Epithelial cell of proximal tubule (primary cell): ENCODE results near the gene FAT1. TPM values are rescaled to one million over a fixed set of nuclear protein-coding genes. Genes with fewer than 3 reads are reported as not detected.

Experiments
- DNase-seq: peaks from one replicate; pipeline ENCODE4 v3.0.0-alpha.2; 2011; ENCODE audit warnings: low read depth
- H3K4me3 ChIP-seq: 2 replicates; pipeline ENCODE4 v1.5.1; 2011; ENCODE audit warnings: low read depth, mild to moderate bottlenecking, low read length
- total RNA-seq: library from RNA; depleted of rRNA; stranded (reverse); fragments of >200 nt; gene quantifications from 2 replicates; pipeline ENCODE4 v1.2.3, GENCODE V29; 2015
- TF ChIP-seq, protein P1 (sequence below): conservative IDR thresholded peaks from 2 replicates; pipeline ENCODE4 v1.5.1; 2012; ENCODE audit warnings: low read depth, mild to moderate bottlenecking, low read length

Gene FAT1
- total RNA-seq, 1 donor from 2014 or later = 178 TPM

DNA sequence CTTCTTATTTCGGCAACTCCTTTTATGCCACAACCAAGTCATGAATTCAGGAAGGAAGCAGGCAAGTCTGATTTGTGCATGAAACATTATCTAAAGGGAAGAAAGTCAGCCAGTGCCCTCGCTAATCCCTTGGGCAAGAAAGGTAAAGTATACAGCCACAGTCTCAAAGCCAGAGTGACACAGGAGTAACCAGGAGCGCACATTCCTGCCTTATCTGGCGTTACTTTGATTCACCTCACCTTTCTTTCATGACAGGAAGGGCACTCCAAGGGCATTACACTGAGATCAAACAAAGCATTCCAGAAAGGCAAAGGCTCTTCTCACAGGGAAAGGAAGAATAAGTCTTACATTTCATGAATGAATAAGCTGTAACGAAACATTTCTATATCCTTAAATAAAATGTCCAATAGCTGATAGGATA lies 38.8 kb downstream of the FAT1 start:
- no peak for DNase-seq
- TF ChIP-seq, protein P1, sequence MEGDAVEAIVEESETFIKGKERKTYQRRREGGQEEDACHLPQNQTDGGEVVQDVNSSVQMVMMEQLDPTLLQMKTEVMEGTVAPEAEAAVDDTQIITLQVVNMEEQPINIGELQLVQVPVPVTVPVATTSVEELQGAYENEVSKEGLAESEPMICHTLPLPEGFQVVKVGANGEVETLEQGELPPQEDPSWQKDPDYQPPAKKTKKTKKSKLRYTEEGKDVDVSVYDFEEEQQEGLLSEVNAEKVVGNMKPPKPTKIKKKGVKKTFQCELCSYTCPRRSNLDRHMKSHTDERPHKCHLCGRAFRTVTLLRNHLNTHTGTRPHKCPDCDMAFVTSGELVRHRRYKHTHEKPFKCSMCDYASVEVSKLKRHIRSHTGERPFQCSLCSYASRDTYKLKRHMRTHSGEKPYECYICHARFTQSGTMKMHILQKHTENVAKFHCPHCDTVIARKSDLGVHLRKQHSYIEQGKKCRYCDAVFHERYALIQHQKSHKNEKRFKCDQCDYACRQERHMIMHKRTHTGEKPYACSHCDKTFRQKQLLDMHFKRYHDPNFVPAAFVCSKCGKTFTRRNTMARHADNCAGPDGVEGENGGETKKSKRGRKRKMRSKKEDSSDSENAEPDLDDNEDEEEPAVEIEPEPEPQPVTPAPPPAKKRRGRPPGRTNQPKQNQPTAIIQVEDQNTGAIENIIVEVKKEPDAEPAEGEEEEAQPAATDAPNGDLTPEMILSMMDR = no peak
- peak overlapping the region; percentile 32 for H3K4me3 ChIP-seq

DNA sequence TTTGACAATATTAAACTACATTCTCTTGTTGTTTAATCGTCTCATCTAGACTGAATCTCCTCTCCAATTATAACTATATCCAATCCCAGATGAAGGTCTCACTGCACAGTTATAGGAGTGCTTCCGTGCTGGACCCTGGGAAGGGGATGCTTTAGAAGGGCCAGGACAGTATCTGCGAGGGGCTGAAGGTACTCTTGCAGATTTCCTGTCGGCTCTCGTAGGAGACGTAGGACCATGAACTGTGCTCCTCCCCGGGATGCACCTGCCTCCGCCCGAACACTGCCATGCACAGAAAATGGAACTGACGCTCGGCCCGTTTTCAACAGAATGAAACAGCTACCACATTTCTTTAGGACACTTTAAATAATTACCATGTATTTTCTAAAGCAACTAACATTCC lies 39.4 kb downstream of the FAT1 start:
- no peak for DNase-seq
- TF ChIP-seq, protein P1 = no peak
- peak overlapping the region; percentile 32 for H3K4me3 ChIP-seq

DNA sequence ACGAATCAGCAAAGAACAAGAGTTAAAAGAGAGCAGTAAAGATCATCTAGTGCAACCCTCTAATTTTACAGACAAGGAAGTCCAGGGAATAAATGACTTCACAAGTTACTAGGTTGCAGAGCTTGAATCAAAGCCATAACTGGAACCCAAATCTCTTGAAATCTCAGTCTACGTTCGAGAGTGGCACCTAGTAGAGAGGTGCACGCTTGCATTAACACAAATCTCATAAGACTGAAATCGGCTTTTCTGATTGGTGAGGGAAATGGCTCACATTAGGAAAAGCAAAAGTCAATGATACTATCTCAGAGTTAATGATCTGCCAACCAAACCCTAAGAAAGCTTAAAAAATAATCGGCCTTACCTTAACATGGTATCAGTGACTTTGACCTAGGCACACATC lies 43.0 kb downstream of the FAT1 start:
- no peak for DNase-seq
- TF ChIP-seq, protein P1 = no peak
- H3K4me3 ChIP-seq = peak overlapping the region; percentile 10

DNA sequence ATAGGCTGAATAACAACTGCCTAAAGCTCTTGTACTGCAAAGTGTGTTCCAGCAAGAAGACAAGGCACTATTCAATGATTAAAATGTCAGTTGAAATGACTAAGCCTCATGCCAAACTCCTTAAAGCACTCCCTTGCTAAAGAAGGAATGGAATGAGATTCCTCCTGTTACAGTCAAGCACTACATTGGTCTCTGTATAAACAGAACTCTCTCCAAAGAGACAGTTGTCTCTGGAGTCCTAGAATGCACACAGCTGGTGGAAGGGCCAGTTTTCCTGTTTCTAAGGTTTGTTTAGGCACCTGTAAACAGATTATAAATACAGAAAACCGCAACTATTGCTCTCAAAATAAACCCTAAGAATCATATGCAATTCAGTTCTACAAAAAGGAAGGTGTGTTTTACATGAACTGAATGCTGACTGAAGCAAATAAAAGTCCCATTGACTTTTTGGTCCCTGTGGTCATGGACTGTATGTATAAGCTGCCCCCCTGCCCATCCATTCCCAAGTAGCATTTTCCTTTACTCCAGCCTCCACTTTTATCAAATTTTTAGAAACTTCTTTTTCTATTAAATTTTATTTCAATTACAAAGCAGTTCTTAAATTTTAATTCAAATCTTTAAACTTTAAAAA lies 47.0 kb downstream of the FAT1 start:
- DNase-seq = peak; percentile 87
- no peak overlapping the region for H3K4me3 ChIP-seq
- TF ChIP-seq, protein P1 = no peak

DNA sequence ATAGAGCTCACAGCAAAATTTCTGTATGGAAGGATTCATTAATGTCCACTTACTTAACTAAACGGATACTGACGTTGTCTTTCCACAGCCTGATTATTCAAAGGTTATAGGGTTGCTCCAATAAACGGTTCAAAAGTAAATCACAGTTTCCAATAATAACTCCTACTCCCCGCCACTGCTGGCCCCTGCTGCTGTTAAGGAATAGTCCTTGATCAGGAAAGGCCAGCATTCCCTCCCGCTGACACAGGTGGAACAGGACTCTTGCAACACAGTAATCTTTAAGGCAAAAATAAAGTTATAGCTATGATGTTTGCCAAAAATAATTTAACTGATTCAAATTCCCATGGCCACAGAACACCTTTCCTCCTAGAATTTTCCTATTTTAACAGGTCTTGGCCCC lies 53.9 kb downstream of the FAT1 start:
- H3K4me3 ChIP-seq = peak overlapping the region; percentile 14
- TF ChIP-seq, protein P1 = no peak
- no peak for DNase-seq

DNA sequence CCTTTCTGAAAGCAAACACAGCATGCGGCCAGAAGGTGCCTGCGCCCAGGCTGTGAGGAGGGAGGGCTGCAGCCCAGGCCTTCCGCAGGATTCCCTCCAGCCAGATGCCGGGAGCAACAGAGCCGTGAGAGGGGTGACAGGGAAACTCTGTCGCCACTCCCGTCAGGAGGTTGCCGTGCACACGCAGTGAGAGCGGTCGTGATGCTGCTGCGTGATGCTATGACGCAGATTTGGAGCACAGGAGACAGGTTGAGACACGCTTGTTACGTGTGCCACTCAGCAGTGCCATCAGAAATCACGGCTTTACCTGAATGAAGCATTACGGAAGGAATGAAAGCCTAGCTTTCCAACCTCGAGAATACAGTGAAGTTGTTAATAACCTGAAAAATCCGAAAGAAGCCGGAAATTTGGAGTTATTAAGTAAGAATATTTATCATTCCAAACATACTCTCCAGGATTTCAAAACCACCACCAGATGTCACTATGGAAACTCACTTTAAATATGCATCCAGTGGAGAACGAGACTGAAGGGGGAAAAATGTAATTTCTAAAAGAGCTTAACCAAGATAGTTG lies 54.4 kb downstream of the FAT1 start:
- DNase-seq = no peak
- peak overlapping the region; percentile 14 for H3K4me3 ChIP-seq
- TF ChIP-seq, protein P1 = peak; percentile 50

DNA sequence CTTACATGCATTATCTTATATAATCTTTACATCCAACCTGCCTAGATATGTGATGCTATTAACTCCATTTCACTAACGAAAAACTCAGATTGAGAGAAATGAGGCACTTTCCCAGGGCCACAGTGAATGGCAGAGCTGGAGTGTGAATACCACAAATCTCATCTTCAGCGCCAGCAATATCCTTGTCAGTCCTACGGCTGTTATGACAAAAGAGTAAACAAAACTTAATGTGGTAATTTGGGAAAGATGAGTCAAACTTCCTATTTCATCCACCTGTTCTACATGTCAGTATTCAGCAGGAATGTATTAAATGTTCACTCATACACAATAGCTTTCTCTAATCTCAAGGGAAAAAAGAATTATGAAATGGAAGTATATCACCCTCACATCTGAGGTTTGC lies 56.9 kb downstream of the FAT1 start:
- no peak for DNase-seq
- TF ChIP-seq, protein P1 = no peak
- H3K4me3 ChIP-seq = peak overlapping the region; percentile 19
